RPMI7951 (cell line): ENCODE results near the gene PRKCA. TPM values are rescaled to one million over a fixed set of nuclear protein-coding genes. Genes with fewer than 3 reads are reported as not detected.
"Not testable (repeated sequence)": the region's sequence is repeated elsewhere in the genome, so short reads cannot be mapped to it uniquely, and the experiment has no call there.

Experiments
- DNase-seq: peaks from one replicate; pipeline ENCODE4 v3.0.0-alpha.2; 2012; ENCODE audit warnings: low read depth
- total RNA-seq: library from RNA; depleted of rRNA; stranded (reverse); fragments of >200 nt; shearing (Covaris generic); gene quantifications from 2 replicates; pipeline ENCODE4 v1.2.3, GENCODE V29; 2014

Gene PRKCA
- total RNA-seq, 1 experiment from 2014 or later, result 11.9 TPM

DNA sequence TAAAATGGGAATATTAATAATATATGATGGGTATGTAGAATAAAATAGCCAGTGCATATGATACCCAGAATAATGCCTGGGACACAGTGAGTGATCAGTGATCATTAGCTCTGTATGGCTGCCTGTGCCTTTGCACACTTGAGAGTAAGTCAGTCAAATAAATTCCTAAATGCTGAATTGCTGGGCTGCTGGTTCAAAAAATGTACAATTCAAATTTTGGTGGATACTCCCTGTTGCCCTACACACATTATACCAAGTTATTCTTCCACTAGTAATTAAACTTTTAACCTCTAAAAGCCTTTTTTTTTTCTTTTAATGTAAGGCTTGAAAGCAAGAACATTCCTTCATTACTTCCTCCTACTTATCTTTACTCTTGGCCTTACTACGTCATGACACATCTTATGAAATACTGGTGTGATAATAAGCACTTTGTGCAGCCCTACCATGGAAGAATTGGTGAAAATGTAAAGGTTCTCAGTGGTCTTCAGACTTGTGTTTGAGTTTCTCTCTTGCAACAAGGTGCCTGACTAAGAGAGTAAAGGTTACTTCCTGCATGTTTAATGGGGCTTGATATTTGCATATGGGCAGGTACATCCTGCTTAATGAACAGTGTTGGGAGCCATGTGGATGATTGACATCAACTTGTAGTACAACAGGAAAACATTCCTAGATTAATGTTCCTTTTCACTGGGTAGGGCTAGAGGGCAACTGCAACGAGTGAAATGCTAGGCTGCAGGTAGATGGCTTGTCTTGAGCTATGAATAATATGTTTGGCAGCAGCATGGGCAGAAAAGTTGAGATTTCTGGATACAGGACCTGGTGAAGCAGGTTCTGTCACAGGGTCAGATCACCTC is 84.3 kb downstream of the PRKCA start:
- DNase-seq, result no peak

- DNase-seq, result no peak
Measured at GRCh38 chr17:66387392-66387981, 85.1 kb downstream of the PRKCA start.

DNA sequence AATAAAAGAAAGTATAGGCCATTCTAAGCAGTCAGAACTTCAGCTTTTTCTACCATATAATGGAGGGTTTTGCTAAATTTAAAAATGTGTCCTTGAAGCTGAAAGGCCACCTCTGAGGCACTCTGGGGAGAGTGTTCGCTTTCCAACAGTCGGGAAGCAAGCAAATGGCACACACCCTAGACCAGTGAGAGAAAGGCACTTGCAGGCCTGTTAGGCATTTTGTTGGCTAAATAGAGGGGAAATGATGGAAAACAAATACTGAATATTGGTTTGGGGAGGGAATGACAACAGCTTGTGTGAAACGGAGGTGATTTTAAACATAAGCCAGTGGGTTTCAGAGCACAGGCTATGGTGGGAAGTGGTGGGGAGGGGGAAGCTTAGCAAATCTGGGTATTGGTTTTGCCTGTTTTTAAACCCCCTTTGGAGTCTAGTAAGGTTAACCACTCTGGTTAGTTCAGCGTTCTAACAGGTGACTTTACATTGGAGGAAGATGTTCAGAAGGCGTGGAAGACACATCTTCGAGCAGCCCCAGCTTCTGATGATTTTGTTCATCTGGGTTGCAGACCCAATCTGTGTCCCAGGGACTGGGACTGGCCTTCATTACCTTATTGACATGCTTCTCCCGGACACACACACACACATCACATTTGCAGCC is 90.5 kb downstream of the PRKCA start:
- no peak for DNase-seq

DNA sequence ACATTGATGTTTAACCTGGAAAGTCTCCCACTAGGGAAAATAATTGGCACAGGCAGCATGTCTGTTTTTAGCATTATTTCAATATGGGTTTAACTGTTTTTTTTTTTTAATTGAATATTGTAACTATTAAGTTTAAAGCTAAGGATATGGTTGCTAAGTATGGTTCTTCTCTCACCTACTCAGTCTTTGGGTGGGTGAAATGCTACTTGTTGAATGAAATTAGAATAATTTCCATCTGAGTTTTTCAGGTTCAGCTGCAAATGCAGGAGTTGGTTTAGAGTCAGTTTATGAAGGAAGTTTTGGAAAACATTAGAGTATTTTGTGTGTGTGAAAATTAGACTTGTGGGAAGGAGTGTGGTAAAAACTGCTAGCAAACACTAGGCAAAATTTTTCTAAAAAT is 93.5 kb downstream of the PRKCA start:
- DNase-seq, result no peak

GRCh38 chr17:66397486-66397885 is 95.1 kb downstream of the PRKCA start:
- no peak for DNase-seq

DNA sequence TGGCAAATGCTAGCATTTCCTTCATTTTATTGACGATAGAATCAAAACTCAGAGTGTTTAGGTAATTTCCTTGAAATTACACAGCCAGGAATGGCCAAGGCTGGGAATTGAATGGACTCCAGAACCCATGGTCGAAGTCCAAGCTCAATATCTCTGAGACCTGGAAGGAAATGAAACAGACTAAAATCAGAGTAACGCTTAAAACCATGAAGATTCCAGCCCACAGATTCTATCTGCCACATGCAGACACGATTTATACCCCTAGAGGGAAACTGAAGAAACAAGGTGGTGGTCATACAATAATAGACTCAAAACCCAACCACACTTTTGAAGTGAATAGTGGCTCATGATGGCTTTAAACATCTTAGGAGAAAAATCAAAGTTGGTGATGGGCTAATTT is 95.6 kb downstream of the PRKCA start:
- no peak for DNase-seq

GRCh38 chr17:66398617-66399016 is 96.2 kb downstream of the PRKCA start:
- DNase-seq, result no peak

- no peak for DNase-seq
Measured at GRCh38 chr17:66399441-66399840, 97.0 kb downstream of the PRKCA start.

DNA sequence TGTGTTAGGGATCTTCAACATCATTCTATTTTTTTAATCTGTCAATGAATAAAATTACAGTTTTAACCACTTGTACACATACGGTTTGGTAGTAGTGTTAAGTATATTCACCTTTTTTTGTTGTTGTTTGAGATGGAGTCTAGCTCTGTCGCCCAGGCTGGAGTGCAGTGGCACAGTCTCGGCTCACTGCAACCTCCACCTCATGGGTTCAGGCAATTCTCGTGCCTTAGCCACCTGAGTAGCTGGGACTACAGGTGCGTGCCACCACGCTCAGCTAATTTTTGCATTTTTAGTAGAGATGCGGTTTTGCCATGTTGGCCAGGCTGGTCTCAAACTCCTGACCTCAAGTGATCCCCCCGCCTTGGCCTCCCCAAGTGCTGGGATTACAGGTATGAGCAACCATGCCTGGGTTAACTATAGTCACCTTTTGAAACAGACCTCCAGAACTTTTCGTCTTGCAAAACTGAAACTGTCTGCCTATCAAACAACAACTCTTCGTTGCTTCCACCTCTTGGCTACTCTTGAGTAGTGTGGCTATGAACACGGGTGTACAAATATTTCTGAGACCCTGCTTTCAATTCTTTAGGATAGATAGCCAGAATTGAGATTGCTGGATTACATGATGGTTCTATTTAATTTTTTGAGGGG is 97.8 kb downstream of the PRKCA start:
- not testable (repeated sequence) for DNase-seq

GRCh38 chr17:66400698-66401097 is 98.3 kb downstream of the PRKCA start:
- no peak for DNase-seq

DNA sequence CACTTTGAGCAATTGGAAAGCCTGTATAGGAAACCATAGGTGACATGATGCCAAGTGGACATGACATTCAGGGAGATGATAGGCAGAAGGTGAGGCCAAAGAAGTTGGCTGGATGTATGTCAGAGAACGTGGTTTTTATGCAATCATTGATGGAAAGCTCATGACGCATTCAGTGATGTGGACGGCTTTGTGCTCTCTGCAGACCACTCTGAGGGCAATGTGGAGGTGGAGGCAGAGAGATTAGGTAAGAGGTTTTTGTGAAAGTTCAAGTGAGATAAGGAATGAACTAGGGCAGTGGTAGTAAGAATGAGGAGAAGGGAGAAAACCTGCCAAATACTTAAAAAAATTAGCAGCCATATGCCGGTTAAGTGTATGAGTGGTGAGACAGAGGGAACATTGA is 99.0 kb downstream of the PRKCA start:
- DNase-seq, result no peak

- DNase-seq, result no peak
Measured at GRCh38 chr17:66403846-66404556, 101.6 kb downstream of the PRKCA start.

GRCh38 chr17:66405836-66406677 is 103.6 kb downstream of the PRKCA start:
- DNase-seq, result peak; percentile 14

DNA sequence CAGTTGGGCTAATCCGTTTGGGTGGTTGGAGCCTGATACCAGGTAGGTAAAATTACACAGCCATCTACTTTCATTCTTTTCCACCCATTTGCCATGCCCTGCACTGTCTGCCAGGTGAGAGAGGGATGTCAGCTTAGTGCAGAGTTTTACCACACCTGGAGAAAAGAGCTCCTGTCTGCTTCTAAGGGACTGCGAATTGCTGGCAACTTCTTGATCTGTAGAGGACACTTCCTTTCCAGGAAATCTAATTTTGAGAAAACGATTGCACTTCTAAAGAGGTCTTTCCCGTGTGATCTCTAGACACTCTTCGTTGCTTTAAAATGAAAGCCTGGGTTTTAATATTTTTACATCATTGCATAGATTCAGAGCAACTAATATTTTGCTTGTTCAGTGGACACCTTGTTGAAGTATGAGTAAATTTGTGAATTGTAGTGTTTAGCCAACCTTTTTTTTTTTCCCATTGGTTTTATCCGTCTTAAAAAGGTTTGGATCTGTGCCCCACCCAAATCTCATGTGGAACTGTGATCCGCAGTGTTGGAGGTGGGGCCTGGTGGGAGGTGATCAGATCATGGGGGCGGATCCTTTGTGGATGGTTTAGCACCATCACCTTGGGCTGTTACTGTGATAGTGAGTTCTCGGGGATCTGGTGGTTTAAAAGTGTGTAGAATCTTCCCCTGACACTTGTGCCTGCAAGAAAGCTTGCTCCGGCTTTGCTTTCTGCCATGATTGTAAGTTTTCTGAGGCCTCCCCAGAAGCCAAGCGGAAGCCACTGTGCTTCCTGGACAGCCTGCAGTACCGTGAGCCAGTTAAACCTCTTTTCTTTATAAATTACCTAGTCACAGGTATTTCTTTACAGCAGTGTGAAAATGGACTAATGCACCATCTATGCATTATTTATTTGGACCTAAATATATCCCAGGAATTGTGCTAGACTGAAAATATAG is 104.6 kb downstream of the PRKCA start:
- no peak for DNase-seq

DNA sequence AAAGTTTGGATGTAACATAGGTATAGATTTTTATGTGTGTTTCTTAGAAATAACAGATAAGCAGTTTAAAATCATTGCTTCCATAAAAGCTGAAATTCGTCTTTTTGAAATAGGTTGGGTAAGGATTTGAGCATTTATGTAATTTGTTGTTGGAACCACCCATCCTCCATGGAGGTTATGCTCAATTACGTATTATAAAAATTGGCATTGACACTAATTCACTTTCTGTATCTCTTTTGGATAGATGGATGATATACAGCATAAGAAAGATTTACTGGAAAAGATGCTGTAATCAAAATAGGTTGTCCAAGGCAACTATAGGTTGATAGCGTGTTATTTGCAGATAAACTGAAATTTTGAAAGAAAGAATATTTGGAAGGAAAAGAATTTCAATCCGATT is 105.5 kb downstream of the PRKCA start:
- DNase-seq, result no peak

GRCh38 chr17:66411520-66411919 is 109.1 kb downstream of the PRKCA start:
- no peak for DNase-seq

DNA sequence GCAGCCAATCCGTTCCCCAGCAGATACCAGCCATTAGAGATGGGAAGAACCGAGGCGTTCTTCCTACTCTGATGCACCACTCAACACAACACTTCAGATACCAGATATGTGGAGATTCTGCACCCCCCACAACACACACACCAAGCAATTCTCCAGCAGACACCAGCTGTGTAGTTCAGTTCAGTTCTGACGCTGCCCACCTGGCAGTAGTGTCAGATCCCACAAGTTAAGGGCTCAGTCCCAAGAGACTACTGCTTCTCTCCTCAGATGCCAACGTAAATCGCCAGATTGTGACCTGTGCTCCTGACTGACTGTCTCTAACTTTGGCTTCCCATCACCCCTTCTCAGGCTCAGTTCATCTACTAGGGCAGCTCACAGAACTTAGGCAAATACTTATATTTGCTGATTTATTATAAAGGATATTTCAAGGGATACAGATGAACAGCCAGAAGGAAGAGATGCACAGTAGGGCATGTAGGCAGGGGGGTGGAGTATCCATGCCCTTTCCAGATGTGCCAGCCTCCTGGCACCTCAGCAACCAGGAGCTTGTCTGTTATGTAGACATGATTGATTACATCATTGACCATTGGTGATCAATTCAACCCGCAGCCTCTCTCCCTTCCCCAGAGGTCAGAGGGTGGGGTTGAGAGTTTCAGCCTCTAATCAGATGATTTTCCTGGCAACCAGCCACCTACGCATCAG is 110.6 kb downstream of the PRKCA start:
- no peak for DNase-seq

GRCh38 chr17:66413559-66414520 is 111.4 kb downstream of the PRKCA start:
- no peak for DNase-seq
